ENCODE results near the gene RRAS2.

DNA sequence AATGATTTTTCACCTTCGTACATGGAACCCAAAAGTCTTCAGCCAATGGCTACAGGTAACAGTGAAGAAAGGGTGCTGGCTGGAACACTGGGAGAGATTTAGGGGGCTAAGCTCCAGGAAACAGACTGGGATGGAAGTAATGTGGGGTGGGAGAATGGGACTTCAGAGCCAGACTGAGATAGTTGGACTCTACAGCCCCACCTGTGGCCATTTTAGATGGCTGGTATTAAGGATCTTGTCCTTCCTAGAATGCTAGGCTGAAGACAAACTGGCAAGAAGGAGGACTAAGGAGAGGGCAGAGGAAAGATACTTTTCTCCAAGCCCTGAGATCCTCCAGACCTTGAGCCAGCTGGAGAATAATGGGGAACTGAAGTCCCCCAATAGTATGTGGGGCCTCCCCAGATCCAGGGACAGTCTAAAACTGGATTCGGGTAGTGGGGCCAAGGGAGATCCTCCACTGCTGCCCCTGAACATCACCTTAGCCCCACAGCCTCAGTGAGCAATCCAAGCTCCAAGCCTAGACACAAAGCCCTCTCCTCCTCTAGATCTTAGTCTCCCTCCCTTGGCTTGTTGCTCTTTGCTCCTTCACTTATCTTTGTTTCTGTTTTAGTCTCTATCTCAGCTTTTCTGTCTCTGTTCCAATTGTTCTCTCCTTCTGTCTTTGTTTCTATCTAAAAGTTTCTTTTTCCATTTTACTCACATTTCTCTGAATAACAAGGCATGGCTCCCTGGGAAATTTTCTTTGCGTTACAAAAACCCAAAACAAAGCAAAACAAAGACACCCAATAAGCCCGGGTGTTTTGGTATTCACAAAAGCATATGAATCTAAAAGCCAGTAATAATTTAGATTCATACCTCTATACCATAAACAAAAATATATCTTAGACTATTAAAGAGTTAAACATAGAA lies 16.2 kb upstream of the RRAS2 start:
- TF ChIP-seq, protein P1, sequence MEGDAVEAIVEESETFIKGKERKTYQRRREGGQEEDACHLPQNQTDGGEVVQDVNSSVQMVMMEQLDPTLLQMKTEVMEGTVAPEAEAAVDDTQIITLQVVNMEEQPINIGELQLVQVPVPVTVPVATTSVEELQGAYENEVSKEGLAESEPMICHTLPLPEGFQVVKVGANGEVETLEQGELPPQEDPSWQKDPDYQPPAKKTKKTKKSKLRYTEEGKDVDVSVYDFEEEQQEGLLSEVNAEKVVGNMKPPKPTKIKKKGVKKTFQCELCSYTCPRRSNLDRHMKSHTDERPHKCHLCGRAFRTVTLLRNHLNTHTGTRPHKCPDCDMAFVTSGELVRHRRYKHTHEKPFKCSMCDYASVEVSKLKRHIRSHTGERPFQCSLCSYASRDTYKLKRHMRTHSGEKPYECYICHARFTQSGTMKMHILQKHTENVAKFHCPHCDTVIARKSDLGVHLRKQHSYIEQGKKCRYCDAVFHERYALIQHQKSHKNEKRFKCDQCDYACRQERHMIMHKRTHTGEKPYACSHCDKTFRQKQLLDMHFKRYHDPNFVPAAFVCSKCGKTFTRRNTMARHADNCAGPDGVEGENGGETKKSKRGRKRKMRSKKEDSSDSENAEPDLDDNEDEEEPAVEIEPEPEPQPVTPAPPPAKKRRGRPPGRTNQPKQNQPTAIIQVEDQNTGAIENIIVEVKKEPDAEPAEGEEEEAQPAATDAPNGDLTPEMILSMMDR (IDR thresholded peaks at IDR 0.05; ENCODE audit: insufficient read depth, low read length), result no peak
- no peak for TF ChIP-seq REST (IDR thresholded peaks at IDR 0.05; ENCODE audit: insufficient replicate concordance, low read depth)
- TF ChIP-seq POLR2AphosphoS5 (IDR thresholded peaks at IDR 0.05; ENCODE audit: low read depth), result no peak

Data from HL-60 (cell line).